ENCODE results near the gene SPATA1. TPM values are rescaled to one million over a fixed set of nuclear protein-coding genes. Genes with fewer than 3 reads are reported as not detected.

The SPATA1 gene
- total and polyA plus RNA-seq, 7 donors = 0.08 to 1.4 (median 0.92) TPM; not detected in 2

DNA sequence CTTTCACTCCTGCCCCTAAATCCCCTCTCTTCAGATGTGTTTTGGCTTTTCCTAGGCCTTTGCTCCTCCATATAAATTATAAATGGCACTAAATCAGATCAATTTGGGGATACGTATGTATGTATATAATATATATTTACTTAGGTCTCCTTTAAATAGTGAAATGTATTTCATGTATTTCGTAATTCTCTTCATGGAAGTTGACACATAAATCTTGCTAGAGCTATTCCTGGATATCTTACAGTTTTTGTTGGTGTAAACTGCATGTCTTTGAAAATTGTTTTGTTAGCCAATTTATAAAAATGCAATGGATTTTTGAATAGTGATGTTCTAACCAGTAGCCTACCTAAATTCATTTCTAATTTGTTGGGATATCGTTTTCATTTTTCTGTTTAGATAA is 18.1 kb upstream of the SPATA1 start:
- DNase-seq (no peak), ATAC-seq (no peak)
- no peaks in the 10 kb centered on the region for H3K4me1 ChIP-seq
- H3K4me3 ChIP-seq = no peak overlapping the region
- WGBS, 3 donors = 63 to 97% (median 80%) methylated on average over 3 of the region's 3 CpGs
- intact Hi-C loops (cut with DNase I) = no loop called here
- no peaks in the 10 kb centered on the region for H3K27me3 ChIP-seq (ENCODE audit: insufficient read depth in 3 of 3, low read length in 2 of 3)
- H3K36me3 ChIP-seq (ENCODE audit: insufficient read depth in 1 of 2, low read depth in 1 of 2) = peaks cover 5 to 75% of the 10 kb centered on the region in 2 donors
- TF ChIP-seq, protein P1, sequence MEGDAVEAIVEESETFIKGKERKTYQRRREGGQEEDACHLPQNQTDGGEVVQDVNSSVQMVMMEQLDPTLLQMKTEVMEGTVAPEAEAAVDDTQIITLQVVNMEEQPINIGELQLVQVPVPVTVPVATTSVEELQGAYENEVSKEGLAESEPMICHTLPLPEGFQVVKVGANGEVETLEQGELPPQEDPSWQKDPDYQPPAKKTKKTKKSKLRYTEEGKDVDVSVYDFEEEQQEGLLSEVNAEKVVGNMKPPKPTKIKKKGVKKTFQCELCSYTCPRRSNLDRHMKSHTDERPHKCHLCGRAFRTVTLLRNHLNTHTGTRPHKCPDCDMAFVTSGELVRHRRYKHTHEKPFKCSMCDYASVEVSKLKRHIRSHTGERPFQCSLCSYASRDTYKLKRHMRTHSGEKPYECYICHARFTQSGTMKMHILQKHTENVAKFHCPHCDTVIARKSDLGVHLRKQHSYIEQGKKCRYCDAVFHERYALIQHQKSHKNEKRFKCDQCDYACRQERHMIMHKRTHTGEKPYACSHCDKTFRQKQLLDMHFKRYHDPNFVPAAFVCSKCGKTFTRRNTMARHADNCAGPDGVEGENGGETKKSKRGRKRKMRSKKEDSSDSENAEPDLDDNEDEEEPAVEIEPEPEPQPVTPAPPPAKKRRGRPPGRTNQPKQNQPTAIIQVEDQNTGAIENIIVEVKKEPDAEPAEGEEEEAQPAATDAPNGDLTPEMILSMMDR (IDR thresholded peaks at IDR 0.05) = no peak
- H3K9me3 ChIP-seq = no peaks in the 10 kb centered on the region
- no peak overlapping the region for H3K27ac ChIP-seq

DNA sequence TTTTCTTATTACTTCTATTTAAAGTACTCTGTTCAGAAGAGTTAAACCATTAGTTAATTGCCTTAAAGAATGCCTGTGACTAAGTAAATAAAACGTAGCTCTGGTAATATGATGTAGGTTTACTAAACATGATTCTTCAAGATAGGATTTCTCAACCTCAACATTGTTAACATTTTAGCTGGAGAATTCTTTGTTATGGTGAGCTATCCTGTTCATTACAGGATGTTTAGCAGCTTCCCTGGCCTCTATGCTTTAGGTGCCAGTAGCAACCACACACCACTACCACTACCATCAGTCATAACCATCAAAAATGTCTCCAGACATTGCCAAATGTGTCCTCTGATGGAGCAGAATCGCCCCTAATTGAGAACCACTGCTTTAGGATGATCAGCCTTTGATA is 16.4 kb upstream of the SPATA1 start:
- Histone ChIP-seq H3K27me3 (ENCODE audit: insufficient read depth in 3 of 3, low read length in 2 of 3) (no peaks in the 10 kb centered on the region), H3K9me3 (no peaks in the 10 kb centered on the region), H3K4me1 (no peaks in the 10 kb centered on the region), H3K4me3 (no peak overlapping the region), H3K27ac (no peak overlapping the region), H3K36me3 (ENCODE audit: insufficient read depth in 1 of 2, low read depth in 1 of 2) (peaks cover 5 to 75% of the 10 kb centered on the region in 2 donors)
- TF ChIP-seq, protein P1 (IDR thresholded peaks at IDR 0.05) = no peak
- ATAC-seq = no peak
- intact Hi-C loops (cut with DNase I) = no loop called here
- no peak for DNase-seq
- 84 to 93% (median 84%) methylated on average over 2 of the region's 2 CpGs for WGBS, 3 donors

DNA sequence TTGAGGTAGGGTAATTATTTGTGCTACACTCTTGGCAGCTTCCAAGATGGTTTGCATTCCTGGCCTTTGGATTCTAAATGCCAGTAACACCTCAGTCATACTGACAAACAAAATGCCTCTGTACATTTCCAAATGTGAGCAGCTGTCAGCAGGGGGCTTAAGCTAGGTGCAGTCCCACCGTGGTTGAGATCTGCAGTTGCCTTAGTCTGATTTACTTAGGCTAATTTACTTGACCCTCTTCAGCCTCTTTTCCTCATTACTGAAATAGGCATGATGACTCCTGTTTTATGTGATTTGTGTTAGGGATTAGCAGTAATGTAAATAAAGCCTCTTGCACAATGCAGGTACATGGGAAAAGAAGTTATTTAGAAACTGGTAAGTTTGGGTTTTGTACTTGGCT is 13.5 kb upstream of the SPATA1 start:
- DNase-seq = no peak
- intact Hi-C loops (cut with DNase I) = no loop called here
- Histone ChIP-seq H3K4me1 (no peaks in the 10 kb centered on the region), H3K4me3 (no peak overlapping the region), H3K27me3 (ENCODE audit: insufficient read depth in 3 of 3, low read length in 2 of 3) (no peaks in the 10 kb centered on the region), H3K9me3 (no peaks in the 10 kb centered on the region), H3K27ac (no peak overlapping the region), H3K36me3 (ENCODE audit: insufficient read depth in 1 of 2, low read depth in 1 of 2) (peaks cover 7 to 84% of the 10 kb centered on the region in 2 donors)
- no peak for ATAC-seq
- 29 to 34% (median 32%) methylated on average over 1 of the region's 1 CpG for WGBS, 3 donors
- TF ChIP-seq, protein P1 (IDR thresholded peaks at IDR 0.05) = no peak

DNA sequence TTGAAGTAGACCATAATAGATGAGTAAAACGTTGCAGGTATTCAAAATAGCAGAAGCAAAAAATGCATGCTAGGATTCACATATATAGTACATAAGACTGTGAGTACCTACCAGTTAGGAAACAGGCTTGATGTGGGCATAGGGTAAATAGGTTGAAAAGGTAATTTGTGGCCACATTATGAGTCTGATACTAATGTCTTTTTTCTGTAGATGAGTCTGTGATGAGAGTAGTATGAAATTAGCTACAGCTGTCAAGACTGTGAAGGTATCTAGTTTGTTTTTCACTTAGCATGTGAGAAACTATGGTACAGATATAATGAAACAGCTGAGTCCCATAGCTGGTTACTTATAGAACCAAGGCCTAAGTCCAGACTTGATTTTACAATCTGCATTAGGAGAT is 12.4 kb upstream of the SPATA1 start:
- Histone ChIP-seq H3K4me1 (no peaks in the 10 kb centered on the region), H3K9me3 (no peaks in the 10 kb centered on the region), H3K27ac (no peak overlapping the region), H3K27me3 (ENCODE audit: insufficient read depth in 3 of 3, low read length in 2 of 3) (no peaks in the 10 kb centered on the region), H3K36me3 (ENCODE audit: insufficient read depth in 1 of 2, low read depth in 1 of 2) (peaks cover 7 to 94% of the 10 kb centered on the region in 2 donors), H3K4me3 (no peak overlapping the region)
- TF ChIP-seq, protein P1 (IDR thresholded peaks at IDR 0.05) = no peak
- ATAC-seq (no peak), DNase-seq (no peak)
- WGBS, 3 donors = 72 to 74% (median 73%) methylated on average over 1 of the region's 1 CpG
- intact Hi-C loops (cut with DNase I) = no loop called here

DNA sequence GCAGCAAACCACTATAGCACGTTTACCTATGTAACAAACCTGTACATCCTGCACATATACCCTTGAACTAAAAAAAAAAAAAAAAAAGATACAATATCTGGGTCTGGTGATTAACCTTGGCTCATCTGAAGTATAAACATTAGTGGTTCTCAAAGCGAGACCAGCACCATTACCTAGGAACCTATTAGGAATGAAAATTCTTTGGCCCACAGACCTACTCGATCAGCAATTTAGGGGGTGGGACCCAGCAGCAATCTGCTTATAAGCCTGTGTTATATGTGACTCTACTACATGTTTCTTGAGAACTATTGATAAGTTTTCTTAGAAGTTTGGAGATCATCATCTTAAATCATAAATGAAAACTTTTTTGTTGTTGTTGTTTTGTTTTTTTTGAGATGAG is 9.7 kb upstream of the SPATA1 start:
- Histone ChIP-seq H3K4me3 (no peak overlapping the region), H3K9me3 (no peaks in the 10 kb centered on the region), H3K36me3 (ENCODE audit: insufficient read depth in 1 of 2, low read depth in 1 of 2) (peaks cover 7 to 99% of the 10 kb centered on the region in 2 donors), H3K27ac (no peak overlapping the region), H3K4me1 (peaks cover 13% of the 10 kb centered on the region), H3K27me3 (ENCODE audit: insufficient read depth in 3 of 3, low read length in 2 of 3) (no peaks in the 10 kb centered on the region)
- no peak for DNase-seq
- no peak for ATAC-seq
- WGBS, 3 donors = 83 to 98% (median 88%) methylated on average over 3 of the region's 3 CpGs
- TF ChIP-seq, protein P1 (IDR thresholded peaks at IDR 0.05) = no peak
- intact Hi-C loops (cut with DNase I) = no loop called here
